ENCODE results near the gene CNGA3.

DNA sequence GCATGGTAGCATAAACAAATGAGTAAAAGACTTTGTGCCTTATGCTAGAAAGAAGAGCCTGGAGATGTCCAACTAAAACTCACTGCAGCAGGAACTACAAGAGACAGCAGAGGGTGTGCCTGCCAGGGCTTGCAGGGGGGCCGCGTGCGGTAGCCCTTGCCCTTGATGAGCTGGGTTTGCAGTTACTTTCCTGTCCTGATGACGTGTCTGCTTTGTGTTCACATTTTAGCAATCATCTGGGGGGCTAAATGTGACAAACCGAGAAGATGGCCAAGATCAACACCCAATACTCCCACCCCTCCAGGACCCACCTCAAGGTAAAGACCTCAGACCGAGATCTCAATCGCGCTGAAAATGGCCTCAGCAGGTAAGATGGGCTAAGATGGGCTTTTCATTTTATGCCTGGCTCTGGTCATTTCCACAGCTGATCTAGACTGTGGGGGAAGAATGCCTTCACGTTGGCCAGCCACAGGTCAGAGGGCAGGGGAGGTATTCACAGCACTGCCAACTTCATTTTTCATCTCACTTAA is 23.5 kb downstream of the CNGA3 start:
- TF ChIP-seq, protein P1, sequence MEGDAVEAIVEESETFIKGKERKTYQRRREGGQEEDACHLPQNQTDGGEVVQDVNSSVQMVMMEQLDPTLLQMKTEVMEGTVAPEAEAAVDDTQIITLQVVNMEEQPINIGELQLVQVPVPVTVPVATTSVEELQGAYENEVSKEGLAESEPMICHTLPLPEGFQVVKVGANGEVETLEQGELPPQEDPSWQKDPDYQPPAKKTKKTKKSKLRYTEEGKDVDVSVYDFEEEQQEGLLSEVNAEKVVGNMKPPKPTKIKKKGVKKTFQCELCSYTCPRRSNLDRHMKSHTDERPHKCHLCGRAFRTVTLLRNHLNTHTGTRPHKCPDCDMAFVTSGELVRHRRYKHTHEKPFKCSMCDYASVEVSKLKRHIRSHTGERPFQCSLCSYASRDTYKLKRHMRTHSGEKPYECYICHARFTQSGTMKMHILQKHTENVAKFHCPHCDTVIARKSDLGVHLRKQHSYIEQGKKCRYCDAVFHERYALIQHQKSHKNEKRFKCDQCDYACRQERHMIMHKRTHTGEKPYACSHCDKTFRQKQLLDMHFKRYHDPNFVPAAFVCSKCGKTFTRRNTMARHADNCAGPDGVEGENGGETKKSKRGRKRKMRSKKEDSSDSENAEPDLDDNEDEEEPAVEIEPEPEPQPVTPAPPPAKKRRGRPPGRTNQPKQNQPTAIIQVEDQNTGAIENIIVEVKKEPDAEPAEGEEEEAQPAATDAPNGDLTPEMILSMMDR (conservative IDR thresholded peaks at IDR 0.05; ENCODE audit: low read length), result no peak
- TF ChIP-seq EZH2phosphoT487 (IDR thresholded peaks at IDR 0.05; ENCODE audit: borderline replicate concordance, low read depth, low read length), result no peak

All from OCI-LY7 (cell line).